Fibroblast of lung (primary cell): Measurements from ENCODE around the gene COL5A2.

ENCODE experiments used
- EZH2 ChIP-seq: IDR thresholded peaks from 2 replicates; pipeline ENCODE4 v1.5.1; 2012; ENCODE audit warnings: low read length, control low read depth, mild to moderate bottlenecking; ENCODE audit errors: missing control alignments
- TF ChIP-seq, protein P1 (sequence below), 2 donors: IDR thresholded peaks in 1 of 2; conservative IDR thresholded peaks in 1 of 2; 1 replicate in 1 of 2; 2 replicates in 1 of 2; pipeline ENCODE4 v1.5.1; 2011 to 2012; ENCODE audit warnings: low read length in 2 of 2, control low read depth in 1 of 2, inconsistent platforms in 1 of 2, low read depth in 1 of 2, mild to moderate bottlenecking in 1 of 2

DNA sequence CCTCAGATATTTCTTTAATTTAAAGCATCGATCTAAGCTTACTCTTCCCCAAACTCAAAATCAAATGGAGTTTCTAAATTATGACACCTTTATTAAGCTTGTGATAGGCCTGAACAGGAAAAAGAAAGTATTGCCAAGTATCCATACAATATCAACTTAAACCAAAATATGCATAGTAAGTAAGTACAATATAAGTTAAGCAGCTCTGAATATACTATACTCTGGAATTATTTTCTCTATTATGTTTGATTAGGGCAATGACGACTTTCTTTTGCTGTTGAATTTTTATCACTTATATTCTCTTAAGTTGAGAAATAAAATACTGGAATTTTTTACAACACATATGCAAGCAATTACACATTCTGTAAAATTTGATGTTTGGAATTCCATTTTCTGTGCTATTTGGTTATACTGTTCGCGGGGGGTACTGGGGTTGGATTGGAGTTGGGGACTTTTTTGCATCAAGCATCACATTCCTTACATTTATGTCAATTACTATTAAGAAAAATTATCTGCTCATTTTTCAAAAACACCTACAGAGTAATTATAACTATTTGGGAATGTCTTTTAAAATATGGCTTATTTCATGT, 2.2 kb downstream of the COL5A2 start:
- TF ChIP-seq, protein P1, sequence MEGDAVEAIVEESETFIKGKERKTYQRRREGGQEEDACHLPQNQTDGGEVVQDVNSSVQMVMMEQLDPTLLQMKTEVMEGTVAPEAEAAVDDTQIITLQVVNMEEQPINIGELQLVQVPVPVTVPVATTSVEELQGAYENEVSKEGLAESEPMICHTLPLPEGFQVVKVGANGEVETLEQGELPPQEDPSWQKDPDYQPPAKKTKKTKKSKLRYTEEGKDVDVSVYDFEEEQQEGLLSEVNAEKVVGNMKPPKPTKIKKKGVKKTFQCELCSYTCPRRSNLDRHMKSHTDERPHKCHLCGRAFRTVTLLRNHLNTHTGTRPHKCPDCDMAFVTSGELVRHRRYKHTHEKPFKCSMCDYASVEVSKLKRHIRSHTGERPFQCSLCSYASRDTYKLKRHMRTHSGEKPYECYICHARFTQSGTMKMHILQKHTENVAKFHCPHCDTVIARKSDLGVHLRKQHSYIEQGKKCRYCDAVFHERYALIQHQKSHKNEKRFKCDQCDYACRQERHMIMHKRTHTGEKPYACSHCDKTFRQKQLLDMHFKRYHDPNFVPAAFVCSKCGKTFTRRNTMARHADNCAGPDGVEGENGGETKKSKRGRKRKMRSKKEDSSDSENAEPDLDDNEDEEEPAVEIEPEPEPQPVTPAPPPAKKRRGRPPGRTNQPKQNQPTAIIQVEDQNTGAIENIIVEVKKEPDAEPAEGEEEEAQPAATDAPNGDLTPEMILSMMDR (conservative IDR thresholded peaks at IDR 0.05 in 1 of 2, IDR thresholded peaks at IDR 0.05 in 1 of 2; ENCODE audit: low read depth in 1 of 2, low read length in 2 of 2), result no peak
- no peak for TF ChIP-seq EZH2
